NCI-H2196 (cell line): Measurements from ENCODE around the gene U2AF1L4.

Source experiments
- DNase-seq: peaks from one replicate; lab custom pipeline; 2025; ENCODE audit not compliant: unreplicated experiment; lab: John Stamatoyannopoulos, UW

Gene U2AF1L4, protein sequence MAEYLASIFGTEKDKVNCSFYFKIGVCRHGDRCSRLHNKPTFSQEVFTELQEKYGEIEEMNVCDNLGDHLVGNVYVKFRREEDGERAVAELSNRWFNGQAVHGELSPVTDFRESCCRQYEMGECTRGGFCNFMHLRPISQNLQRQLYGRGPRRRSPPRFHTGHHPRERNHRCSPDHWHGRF

DNA sequence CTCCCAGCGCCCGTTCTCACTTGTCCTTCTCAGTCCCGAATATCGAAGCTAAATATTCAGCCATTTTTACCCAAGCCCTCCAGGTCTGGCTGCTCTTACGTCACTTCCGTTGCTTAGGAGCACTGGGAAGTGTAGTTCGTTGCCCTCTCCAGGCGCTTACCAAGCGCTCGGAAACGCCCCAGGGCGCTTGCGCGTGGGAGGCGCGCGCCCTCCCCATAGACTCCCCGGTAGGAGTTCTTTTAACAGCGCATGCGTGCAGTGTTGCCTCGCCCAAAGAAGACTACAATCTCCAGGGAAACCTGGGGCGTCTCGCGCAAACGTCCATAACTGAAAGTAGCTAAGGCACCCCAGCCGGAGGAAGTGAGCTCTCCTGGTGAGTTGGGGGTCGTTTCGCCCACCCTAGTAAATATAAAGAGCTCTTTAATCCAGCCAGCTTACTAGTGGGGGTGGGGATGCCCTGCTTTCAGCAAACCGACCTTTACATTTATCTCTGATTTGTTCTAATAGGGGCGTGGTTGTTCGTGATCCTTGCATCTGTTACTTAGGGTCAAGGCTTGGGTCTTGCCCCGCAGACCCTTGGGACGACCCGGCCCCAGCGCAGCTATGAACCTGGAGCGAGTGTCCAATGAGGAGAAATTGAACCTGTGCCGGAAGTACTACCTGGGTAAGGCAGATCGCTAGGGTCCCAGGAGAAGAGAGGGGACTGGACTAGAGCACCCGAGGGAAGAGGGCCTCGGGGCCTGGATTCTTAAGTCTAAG lies at the start of gene U2AF1L4, which contains the start of gene PSENEN:
TSS of gene U2AF1L4 (minus strand) at position 91 of the 759 bp plus-strand sequence. CDS start at position 64, 27 bp downstream.
TSS of gene PSENEN (plus strand) at position 324 of the 759 bp plus-strand sequence. CDS start at position 604, 280 bp downstream.
- DNase-seq: peak; percentile 100

DNA sequence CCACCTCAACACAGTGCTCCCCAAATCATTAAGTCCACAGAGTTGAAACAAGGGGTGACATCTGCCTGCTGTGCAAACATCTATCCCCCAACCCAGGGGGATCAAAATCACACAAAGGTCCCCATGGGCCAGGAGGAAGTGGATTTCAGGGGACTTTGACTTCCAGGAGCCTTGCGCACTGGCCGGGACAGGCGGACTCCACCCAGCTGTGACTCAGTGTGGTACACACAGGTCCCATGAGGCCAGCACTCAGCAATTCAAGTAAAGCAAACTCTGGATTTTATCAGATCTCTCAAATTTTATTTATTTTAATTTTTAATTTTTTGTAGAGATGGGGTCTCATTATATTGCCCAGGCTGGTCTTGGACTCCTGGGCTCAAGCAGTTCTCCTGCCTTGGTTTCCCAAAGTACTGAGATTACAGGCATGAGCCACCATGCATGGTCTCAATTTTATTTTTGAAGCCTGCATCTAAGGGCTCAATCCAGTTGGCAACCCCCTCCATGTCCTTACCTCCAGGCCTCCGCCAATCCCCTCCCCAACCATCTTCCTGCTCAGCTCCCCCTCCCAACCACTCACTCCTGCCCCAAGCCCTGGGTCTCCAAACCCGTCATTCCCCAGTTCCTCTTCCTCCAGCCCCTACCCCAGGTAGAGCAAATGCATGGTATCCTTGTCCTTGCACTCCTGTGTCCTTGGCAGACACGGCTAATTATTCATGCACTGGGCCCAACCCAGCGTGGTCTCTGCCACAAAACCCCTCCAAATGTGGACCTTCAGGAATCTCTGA lies 48.4 kb upstream of the U2AF1L4 start:
- no peak for DNase-seq

DNA sequence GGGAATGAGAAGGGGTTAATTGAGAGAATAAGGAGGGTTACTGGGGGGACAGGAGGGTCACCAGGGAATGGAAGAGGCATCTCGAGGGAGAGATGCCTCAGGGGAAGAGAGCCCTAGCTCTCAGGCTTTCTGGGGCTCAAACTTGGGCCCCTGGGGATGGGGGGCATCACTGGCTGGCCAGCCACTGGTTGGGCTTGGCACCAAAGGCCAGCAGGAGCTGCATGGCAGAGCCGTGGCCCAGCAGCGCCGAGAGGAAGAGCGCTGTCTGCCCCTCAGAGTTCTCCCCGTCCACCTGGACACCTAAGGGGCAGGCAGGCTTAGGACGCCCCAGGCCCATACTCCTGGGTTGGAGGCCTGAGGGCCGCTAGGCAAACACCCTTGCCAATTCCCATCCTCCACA lies 47.7 kb upstream of the U2AF1L4 start:
- DNase-seq: no peak

DNA sequence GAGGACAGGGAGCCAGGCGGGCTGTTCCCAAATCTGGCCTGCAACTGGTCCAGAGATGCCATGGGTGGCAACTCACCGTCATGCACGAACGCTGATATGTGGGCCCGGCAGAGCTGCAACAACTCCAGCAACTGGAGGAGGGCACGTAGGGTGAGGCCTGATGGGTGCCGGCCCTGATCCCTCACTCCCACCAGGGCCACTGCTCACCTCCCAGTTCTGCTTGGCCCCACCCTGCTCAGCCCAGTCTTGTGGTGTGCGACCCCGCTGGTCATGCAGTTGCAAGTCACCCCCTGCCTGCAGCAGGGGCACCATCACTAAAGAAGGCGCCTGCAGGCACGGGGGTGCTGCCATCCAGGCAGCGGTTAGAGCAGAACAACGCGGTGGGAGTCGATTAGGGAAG lies 47.1 kb upstream of the U2AF1L4 start:
- DNase-seq: no peak

DNA sequence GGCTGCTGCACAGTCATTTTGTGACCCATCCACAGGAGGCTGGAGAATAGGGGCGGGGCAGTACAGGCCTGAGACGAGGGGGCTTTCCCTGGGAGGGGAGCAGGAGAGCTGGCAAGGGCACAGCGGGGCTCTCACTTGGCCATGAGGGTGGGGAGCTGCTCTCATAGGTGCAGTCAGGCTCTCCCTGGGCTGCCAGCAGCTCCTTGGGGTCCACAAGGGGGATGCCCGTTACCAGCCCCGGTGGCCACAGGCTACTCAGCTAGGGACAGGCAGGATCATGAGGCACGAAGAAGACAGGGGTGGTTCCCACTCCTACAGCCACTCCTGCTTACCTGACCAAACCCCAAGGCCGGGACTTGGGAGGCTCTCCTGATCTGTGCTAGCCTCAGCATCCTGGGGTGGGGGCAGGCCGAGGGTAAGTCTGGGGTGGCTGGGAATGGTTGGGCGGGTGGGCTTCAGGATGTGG lies 46.6 kb upstream of the U2AF1L4 start:
- no peak for DNase-seq

DNA sequence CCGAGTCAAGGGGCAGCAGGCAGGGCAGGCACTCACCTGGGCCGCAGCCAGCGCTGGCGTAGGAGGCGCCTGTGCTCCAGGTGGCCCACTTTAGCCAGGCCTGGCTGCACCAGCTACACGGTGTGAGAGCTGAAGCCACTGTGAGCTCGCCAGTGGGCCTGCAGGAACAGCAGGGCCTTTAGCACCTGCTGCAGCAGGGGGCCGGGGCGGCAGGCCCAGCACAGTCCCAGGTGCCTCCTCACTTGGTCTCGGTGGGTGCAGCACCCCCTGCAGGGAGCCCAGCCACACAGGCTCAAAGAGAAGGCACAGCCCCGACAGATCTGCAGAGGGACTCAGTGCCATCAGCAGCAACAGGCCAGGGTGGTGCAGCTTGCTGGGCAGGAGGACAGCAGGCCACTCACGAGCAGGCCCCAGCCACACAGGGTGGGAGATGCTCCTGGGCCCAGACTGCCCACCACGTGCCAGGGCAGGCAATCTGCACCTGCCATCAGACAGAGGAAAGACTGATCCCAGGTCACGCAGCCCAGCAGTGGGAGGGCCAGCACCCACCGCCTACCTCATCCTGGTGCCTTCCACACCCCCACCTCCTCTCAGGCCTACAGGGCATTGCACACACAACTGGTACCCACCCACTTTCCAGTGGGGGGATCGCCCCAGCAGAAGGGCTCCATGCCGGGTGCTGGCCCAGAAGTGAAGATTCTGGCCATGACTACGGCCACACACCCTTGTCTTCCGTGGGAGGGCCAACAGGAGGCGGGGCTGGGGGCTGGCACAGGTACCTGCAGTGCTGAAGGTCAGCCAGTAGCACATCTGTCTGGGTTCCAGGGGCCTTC lies 46.0 kb upstream of the U2AF1L4 start:
- peak; percentile 31 for DNase-seq

DNA sequence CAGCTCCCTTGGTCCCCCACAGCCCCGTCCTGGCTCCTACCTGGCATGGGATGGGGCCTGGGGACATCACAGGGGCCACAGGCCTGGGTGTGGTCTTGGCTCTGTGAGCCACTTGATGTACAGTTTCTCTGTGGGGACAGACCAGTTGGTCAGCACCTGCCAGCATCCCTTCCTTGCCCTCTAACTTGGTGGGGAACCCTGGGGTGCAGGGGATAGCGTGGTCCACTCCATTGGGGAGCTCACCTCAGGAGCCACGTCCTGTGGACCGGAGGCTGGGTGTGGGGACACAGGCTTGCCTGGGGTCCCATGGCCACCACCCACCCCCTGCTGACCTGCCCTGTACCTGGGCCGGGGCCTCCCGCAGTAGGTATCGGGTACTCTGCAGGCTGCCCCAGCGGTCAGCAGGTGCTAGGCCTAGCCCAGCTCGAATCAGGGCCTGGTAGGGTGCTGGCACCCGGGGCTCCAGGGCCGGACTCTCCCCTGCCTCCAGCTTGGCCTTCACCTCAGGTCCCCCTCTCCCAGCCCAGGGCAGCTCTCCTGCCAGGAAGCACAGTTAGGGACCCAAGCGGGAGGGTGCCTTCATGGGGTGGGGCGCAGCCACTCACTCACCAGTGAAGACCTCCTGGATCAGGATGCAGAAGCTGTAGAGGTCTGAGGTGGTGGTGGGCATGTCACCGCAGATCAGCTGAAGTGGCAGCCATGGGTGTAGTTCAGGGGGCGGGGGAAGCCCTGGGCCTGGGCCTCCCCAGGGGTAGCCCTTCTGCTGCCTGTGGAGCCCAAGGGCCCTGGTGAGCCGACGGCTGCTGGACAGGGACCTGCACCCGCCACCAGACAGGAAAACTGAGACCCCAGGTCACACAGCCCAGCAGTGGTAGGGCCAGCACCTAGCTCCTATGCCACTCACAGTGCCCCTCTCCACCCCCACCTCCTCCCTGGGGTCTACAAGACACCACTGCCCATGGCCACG lies 45.0 kb upstream of the U2AF1L4 start:
- DNase-seq: no peak

DNA sequence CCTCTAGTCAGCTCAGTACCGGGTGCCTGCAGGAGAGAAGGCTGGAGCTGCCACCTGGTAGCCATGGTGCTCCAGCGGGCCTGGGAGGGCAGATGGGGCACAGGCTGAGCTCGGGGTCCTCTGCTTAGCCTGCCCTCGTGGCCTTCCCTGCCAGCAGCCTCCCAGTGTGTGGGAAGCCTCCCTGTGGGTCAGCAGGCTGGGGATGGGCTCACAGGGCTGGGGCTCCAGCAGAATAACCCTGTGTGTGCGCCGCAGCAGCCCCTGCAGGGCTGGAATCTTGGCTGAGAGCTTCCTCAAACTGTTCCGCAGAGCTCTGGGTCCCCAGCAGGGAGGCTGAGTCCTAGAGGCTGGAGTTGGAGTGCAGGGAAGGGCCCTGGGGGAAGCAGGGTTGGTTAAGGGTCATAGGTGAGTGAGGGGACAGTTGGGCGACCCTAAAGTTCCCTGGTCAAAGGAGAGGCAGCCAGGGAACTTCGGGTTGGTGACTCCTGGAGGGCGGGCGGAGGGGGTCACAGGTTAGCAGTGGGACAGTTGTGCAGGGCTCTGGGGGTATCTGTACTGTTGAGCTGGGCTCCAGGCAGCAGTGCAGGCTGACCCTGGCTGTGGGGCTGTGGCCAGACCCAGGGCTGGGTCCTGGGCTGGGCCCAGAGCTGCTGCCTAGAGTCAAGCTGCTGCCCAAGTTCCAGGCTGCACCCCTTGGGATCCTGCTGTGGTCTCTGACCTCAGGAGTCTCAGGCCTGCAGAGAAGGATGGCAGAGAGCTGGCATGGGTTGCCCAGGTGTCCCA lies 44.2 kb upstream of the U2AF1L4 start:
- DNase-seq: no peak

DNA sequence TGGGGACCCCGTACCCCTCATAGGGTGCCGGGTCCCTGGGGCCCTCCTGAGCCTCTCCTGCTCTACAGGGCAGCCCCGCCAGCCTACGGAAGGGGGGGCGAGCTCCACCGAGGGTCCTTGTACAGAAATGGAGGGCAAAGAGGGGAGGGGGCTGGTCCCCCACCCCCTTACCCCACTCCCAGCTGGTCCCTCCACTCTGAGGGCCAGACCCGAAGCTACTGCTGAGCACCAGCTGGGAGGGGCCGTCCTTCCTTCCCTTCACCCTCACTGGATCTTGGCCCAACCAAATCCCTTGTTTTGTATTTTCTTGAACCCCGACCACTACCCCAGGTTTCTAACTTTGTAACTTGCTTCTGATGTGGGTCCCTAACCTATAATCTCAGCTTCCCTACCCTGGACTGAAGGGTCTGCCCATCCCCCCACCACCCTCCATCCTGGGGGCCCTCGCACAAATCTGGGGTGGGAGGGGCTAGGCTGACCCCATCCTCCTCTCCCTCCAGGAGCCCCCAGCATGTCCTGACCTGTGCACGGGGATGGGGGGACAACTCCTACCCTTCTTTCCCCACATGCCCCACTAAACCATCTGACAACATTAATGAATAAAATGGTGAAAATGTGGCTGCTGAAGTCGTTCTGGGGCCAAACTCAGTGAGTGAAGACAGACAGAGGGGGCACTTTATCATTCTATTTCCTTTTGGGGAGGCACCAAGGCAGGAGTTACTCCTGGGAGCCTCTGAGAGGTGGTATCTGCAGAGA lies 43.2 kb upstream of the U2AF1L4 start:
- no peak for DNase-seq

DNA sequence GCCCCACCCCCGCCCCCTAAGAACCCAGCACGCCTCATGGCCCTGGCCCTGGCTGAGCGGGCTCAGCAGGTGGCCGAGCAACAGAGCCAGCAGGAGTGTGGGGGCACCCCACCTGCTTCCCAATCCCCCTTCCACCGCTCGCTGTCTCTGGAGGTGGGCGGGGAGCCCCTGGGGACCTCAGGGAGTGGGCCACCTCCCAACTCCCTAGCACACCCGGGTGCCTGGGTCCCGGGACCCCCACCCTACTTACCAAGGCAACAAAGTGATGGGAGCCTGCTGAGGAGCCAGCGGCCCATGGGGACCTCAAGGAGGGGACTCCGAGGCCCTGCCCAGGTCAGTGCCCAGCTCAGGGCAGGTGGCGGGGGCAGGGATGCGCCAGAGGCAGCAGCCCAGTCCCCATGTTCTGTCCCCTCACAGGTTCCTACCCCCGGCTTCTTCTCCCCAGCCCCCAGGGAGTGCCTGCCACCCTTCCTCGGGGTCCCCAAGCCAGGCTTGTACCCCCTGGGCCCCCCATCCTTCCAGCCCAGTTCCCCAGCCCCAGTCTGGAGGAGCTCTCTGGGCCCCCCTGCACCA lies 42.1 kb upstream of the U2AF1L4 start:
- no peak for DNase-seq

DNA sequence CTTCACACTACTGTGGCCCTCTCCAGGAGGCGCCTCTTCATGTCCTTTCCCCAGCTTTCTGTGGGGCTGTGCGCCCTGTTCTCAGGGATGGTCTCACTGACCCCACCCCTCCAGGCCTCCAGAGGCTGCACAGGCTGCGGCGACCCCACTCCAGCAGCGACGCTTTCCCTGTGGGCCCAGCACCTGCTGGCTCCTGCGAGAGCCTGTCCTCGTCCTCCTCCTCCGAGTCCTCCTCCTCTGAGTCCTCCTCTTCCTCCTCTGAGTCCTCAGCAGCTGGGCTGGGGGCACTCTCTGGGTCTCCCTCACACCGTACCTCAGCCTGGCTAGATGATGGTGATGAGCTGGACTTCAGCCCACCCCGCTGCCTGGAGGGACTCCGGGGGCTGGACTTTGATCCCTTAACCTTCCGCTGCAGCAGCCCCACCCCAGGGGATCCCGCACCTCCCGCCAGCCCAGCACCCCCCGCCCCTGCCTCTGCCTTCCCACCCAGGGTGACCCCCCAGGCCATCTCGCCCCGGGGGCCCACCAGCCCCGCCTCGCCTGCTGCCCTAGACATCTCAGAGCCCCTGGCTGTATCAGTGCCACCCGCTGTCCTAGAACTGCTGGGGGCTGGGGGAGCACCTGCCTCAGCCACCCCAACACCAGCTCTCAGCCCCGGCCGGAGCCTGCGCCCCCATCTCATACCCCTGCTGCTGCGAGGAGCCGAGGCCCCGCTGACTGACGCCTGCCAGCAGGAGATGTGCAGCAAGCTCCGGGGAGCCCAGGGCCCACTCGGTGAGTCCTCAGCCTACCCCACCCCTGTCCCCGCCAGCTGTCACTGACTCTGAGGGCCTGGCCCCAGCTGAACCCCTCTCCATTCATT lies 41.3 kb upstream of the U2AF1L4 start:
- no peak for DNase-seq

DNA sequence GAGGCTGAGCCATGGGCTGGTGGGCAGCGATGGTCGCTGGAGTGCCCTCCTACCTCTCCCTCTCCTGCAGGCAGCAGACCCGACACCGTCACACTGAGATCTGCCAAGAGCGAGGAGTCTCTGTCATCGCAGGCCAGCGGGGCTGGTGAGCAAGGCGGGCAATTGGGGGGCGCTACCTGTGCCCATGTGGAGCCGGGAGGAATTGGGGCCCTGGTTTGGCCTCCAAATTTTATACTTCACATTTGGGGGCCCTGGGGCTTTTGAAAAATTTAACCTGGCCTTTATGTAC lies 40.1 kb upstream of the U2AF1L4 start:
- DNase-seq: no peak

DNA sequence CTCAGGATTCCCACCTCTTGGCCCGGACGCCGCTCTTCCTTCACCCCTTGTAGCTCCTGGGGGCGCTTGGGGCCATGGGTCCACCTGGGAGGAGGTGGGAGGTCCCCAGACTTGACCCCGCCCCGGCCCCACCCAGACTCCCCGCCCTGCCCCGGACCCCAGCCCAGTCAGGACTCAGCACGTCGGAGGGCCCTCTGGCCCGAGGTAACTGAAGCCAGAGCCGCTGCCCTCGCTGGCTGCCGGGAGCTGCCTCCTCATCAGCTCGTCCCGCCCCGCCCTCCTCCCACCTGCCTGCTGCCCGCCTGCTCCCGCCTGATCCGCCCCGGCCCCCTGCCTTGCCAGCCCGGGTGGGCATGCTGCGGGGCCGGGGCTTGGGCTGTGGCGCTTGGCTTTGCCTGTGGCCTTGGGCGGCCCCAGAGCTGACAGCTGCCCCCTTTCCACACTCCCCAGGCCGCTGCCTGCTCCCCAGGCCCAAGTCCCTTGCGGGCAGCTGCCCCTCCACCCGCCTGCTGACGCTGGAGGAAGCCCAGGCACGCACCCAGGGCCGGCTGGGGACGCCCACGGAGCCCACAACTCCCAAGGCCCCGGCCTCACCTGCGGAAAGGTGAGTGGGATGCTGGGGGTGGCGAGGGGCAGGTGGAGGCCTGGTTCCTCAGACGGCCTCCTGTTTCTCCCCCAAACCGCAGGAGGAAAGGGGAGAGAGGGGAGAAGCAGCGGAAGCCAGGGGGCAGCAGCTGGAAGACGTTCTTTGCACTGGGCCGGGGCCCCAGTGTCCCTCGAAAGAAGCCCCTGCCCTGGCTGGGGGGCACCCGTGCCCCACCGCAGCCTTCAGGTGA lies 39.5 kb upstream of the U2AF1L4 start:
- DNase-seq: no peak

DNA sequence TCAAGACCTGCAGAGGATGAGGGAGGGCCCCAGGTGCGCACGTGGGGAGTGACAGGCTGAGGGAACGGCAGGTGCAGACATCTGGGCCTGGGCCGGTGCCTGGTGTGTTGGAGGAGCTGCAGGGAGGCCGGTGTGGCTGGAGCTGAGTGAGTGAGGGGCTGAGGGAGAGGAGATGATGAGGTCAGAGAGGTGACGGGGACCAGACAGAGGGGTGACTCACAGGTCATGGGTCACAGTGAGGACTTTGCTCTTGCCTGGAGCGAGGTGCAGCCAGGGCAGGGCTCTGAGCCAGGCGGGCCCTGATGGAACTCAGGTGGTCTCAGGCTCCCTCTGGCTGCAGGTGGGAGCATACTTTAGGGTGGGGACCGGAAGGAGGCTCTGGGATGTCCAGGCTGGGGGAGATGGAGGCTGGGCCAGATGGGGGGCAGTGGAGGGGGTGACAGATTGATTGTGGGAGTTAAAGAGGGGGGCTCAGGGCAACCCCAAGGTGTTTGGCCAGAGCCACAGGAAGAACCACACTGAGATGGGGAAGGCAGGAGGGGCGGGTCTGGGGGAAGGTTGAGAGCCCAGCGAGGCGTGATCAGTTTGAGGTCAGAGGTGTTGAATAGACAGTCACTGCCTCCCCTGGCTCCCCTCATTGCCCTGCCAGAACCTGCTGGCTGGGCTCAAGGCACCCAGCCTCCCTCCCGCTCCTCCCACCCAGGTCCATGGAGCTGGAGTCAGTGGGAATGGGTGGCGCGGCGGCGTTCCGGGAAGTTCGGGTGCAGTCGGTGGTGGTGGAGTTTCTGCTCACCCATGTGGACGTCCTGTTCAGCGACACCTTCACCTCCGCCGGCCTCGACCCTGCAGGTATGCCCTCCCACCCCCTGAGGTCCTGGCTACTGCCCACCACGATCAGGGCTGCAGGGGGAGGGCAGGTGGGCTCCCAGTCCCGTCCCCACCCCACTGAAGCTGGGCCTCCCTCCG lies 38.5 kb upstream of the U2AF1L4 start:
- no peak for DNase-seq

DNA sequence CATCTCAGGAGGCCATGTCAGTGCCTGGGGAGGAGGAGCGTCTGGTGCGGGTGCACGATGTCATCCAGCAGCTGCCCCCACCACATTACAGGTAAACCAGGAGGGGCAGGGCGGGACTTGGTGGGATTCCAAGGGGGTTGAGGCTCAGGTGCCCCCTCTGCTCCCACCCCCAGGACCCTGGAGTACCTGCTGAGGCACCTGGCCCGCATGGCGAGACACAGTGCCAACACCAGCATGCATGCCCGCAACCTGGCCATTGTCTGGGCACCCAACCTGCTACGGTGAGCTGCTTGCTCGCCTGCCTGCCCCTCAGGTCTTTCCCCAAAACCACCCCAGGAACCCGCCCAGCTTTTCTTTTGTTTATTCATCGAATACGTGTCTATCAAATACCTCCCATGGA lies 37.4 kb upstream of the U2AF1L4 start:
- DNase-seq: no peak
